Measurements from ENCODE around the gene LRRFIP1.
"Not testable (repeated sequence)": the region's sequence is repeated elsewhere in the genome, so short reads cannot be mapped to it uniquely, and the experiment has no call there.

The LRRFIP1 gene

GRCh38 chr2:237782181-237782580, 154.8 kb downstream of the LRRFIP1 start:
- Histone ChIP-seq H3K36me3 (no peaks in the 10 kb centered on the region), H3K9me3 (ENCODE audit: severe bottlenecking) (peaks cover 6% of the 10 kb centered on the region), H3K27me3 (ENCODE audit: insufficient read depth, low read depth, severe bottlenecking) (no peaks in the 10 kb centered on the region), H3K27ac (no peak overlapping the region), H3K4me3 (ENCODE audit: low read depth, low read length) (no peak overlapping the region)
- no peak for DNase-seq
- TF ChIP-seq, protein P1, sequence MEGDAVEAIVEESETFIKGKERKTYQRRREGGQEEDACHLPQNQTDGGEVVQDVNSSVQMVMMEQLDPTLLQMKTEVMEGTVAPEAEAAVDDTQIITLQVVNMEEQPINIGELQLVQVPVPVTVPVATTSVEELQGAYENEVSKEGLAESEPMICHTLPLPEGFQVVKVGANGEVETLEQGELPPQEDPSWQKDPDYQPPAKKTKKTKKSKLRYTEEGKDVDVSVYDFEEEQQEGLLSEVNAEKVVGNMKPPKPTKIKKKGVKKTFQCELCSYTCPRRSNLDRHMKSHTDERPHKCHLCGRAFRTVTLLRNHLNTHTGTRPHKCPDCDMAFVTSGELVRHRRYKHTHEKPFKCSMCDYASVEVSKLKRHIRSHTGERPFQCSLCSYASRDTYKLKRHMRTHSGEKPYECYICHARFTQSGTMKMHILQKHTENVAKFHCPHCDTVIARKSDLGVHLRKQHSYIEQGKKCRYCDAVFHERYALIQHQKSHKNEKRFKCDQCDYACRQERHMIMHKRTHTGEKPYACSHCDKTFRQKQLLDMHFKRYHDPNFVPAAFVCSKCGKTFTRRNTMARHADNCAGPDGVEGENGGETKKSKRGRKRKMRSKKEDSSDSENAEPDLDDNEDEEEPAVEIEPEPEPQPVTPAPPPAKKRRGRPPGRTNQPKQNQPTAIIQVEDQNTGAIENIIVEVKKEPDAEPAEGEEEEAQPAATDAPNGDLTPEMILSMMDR (IDR thresholded peaks at IDR 0.05; ENCODE audit: low read depth, low read length): no peak

DNA sequence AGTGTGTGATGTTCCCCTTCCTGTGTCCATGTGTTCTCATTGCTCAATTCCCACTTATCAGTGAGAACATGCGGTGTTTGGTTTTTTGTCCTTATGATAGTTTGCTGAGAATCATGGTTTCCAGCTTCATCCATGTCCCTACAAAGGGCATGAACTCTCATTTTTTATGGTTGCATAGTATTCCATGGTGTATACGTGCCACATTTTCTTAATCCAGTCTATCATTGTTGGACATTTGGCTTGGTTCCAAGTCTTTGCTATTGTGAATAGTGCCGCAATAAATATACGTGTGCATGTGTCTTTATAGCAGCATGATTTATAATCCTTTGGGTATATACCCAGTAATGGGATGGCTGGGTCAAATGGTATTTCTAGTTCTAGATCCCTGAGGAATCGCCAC, 156.3 kb downstream of the LRRFIP1 start:
- not testable (repeated sequence) for H3K27me3 ChIP-seq (ENCODE audit: insufficient read depth, low read depth, severe bottlenecking); DNase-seq; H3K4me3 ChIP-seq (ENCODE audit: low read depth, low read length); H3K27ac ChIP-seq; H3K9me3 ChIP-seq (ENCODE audit: severe bottlenecking); H3K36me3 ChIP-seq

- DNase-seq: no peak
- no peaks in the 10 kb centered on the region for H3K36me3 ChIP-seq
- no peak overlapping the region for H3K4me3 ChIP-seq (ENCODE audit: low read depth, low read length)
- H3K9me3 ChIP-seq (ENCODE audit: severe bottlenecking): peaks cover 9% of the 10 kb centered on the region
- H3K27me3 ChIP-seq (ENCODE audit: insufficient read depth, low read depth, severe bottlenecking): no peaks in the 10 kb centered on the region
- TF ChIP-seq, protein P1 (IDR thresholded peaks at IDR 0.05; ENCODE audit: low read depth, low read length): no peak
- no peak overlapping the region for H3K27ac ChIP-seq
Measured at GRCh38 chr2:237786936-237787335, 159.5 kb downstream of the LRRFIP1 start.

DNA sequence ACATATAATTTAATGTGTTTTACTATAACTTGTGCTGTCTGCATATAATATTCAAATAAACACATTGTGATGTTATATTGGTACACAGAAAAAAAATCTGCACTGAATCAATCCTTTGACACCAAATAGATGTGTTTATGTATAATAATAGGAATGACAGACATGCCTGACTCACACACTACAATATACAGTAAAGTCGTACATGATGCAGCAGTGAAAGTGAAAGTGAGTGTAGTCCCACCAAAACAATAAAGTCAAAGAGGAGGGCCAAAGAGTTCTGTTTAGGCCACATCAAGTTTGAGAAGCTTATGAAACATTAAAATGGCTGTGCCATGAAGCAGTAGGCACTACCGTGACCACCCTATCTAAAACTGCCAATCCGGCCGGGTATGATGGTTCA, 163.0 kb downstream of the LRRFIP1 start:
- no peak overlapping the region for H3K4me3 ChIP-seq (ENCODE audit: low read depth, low read length)
- H3K27me3 ChIP-seq (ENCODE audit: insufficient read depth, low read depth, severe bottlenecking): no peaks in the 10 kb centered on the region
- TF ChIP-seq, protein P1 (IDR thresholded peaks at IDR 0.05; ENCODE audit: low read depth, low read length): no peak
- H3K36me3 ChIP-seq: no peaks in the 10 kb centered on the region
- H3K27ac ChIP-seq: no peak overlapping the region
- H3K9me3 ChIP-seq (ENCODE audit: severe bottlenecking): peaks cover 9% of the 10 kb centered on the region
- DNase-seq: no peak

- no peak overlapping the region for H3K4me3 ChIP-seq (ENCODE audit: low read depth, low read length)
- H3K9me3 ChIP-seq (ENCODE audit: severe bottlenecking): peaks cover 4% of the 10 kb centered on the region
- H3K27ac ChIP-seq: no peak overlapping the region
- DNase-seq: no peak
- no peaks in the 10 kb centered on the region for H3K27me3 ChIP-seq (ENCODE audit: insufficient read depth, low read depth, severe bottlenecking)
- H3K36me3 ChIP-seq: no peaks in the 10 kb centered on the region
- TF ChIP-seq, protein P1 (IDR thresholded peaks at IDR 0.05; ENCODE audit: low read depth, low read length): peak; percentile 63
Measured at GRCh38 chr2:237791977-237792727, 164.8 kb downstream of the LRRFIP1 start.

DNA sequence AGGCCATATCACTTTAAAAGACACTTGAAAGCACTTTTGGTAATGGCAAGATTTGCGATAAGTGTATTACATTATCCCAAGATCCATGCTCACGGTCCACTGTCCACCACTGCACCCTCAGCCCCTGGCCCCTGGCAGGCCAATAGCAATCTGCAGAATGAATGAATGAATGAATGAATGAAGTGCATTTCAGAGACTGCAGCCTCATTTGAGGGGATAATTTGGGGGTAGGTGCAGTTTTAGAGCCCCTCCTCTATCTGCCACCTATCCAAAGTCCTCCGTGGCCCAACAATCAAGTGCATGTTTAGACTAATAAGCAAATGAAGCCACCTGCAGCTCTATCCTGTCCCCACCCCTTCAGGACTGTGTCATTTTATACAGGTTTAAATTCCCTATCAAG, 169.9 kb downstream of the LRRFIP1 start:
- TF ChIP-seq, protein P1 (IDR thresholded peaks at IDR 0.05; ENCODE audit: low read depth, low read length): no peak
- Histone ChIP-seq H3K27me3 (ENCODE audit: insufficient read depth, low read depth, severe bottlenecking) (no peaks in the 10 kb centered on the region), H3K4me3 (ENCODE audit: low read depth, low read length) (no peak overlapping the region), H3K27ac (no peak overlapping the region), H3K9me3 (ENCODE audit: severe bottlenecking) (peaks cover 8% of the 10 kb centered on the region), H3K36me3 (no peaks in the 10 kb centered on the region)
- no peak for DNase-seq

Data from WERI-Rb-1 (cell line).